SU-DHL-6 (cell line): ENCODE results near the gene FOXC1.

ENCODE experiments used
- EZH2phosphoT487 ChIP-seq: fragments of 200-600 bp; sonication (generic), shearing (Covaris generic); conservative IDR thresholded peaks from 2 replicates; pipeline ENCODE4 v1.6.1; 2018; ENCODE audit warnings: mild to moderate bottlenecking, antibody characterized with exemption, low read length, moderate library complexity, mixed read lengths
- TF ChIP-seq, protein P1 (sequence below): fragments of 200-600 bp; sonication (generic); IDR thresholded peaks from one replicate; pipeline ENCODE4 v1.5.1; 2017; ENCODE audit warnings: antibody characterized with exemption, mild to moderate bottlenecking, low read length, moderate library complexity; ENCODE audit not compliant: insufficient read depth, poor library complexity, severe bottlenecking

DNA sequence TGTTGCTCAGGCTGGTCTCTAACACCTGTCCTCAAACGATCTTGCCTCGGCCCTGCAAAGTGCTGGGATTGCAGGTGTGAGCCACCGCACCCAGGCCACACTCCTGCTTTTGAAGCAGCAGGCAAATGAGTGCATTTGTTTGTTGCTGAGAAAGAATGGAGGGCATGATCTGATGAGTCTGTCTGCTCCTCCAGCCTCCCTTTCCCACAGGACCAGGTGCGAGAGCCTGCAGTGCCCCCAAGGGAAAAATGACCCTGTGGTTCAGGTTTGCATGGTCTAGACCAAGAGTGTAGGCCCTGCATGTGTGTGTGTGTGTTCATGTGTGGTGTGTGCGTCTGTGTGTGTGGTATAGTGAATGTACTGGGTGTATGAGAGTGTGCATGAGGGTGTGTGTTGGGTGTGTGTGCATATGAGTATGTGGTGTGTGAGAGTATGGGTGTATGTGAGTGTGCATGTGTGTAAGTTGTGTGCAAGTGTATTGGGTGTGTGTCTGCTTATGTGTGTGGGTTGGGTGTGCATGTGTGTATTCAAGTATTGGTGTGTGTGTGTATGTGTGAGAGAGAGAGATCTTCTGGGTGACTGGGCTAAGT lies 22.8 kb upstream of the FOXC1 start:
- TF ChIP-seq, protein P1, sequence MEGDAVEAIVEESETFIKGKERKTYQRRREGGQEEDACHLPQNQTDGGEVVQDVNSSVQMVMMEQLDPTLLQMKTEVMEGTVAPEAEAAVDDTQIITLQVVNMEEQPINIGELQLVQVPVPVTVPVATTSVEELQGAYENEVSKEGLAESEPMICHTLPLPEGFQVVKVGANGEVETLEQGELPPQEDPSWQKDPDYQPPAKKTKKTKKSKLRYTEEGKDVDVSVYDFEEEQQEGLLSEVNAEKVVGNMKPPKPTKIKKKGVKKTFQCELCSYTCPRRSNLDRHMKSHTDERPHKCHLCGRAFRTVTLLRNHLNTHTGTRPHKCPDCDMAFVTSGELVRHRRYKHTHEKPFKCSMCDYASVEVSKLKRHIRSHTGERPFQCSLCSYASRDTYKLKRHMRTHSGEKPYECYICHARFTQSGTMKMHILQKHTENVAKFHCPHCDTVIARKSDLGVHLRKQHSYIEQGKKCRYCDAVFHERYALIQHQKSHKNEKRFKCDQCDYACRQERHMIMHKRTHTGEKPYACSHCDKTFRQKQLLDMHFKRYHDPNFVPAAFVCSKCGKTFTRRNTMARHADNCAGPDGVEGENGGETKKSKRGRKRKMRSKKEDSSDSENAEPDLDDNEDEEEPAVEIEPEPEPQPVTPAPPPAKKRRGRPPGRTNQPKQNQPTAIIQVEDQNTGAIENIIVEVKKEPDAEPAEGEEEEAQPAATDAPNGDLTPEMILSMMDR, result no peak
- no peak for TF ChIP-seq EZH2phosphoT487
